HEK293 (cell line): ENCODE measurements around the gene DNAH8.

ENCODE experiments used
- CTCF ChIA-PET: fragments of 350-600 bp; formaldehyde crosslinking; extraction: SDS; loops from one replicate; lab custom pipeline; 2021; ENCODE audit warnings: antibody characterized with exemption; lab: Yijun Ruan, JAX
- POLR2A ChIA-PET: fragments of 300-600 bp; formaldehyde crosslinking; extraction: SDS; loops from one replicate; lab custom pipeline; 2020; ENCODE audit warnings: antibody characterized with exemption, inconsistent platforms; lab: Yijun Ruan, JAX
- H3K27ac ChIP-seq: fragments of 200-500 bp; sonication (Bioruptor generic); 2 replicates; pipeline ENCODE4 v1.5.1; 2014; ENCODE audit warnings: low read depth, low read length, control low read depth, inconsistent platforms; ENCODE audit errors: extremely low read depth
- H3K36me3 ChIP-seq, 2 experiments: fragments of 200-500 bp in 1 of 2; sonication (Bioruptor generic) in 1 of 2; 1 replicate in 1 of 2; 2 replicates in 1 of 2; pipeline ENCODE4 v1.5.1; 2014 to 2017; ENCODE audit warnings: inconsistent platforms in 2 of 2, low read length in 2 of 2; ENCODE audit not compliant: control insufficient read depth in 2 of 2, insufficient read depth in 1 of 2
- H3K4me1 ChIP-seq: fragments of 200-500 bp; sonication (Bioruptor generic); 2 replicates; pipeline ENCODE4 v1.5.1; 2014; ENCODE audit warnings: mild to moderate bottlenecking, low read length, inconsistent platforms; ENCODE audit not compliant: control insufficient read depth, insufficient read depth
- H3K4me3 ChIP-seq: 2 replicates; pipeline ENCODE4 v1.5.1; 2011; ENCODE audit warnings: low read depth, mild to moderate bottlenecking, control low read depth, low read length, moderate library complexity
- H3K9me3 ChIP-seq: fragments of 200-500 bp; sonication (Bioruptor generic); 2 replicates; pipeline ENCODE4 v1.5.1; 2014; ENCODE audit warnings: low read depth, low read length, inconsistent platforms; ENCODE audit not compliant: control insufficient read depth, insufficient read depth
- EGR2 ChIP-seq: fragments of 450-650 bp; formaldehyde crosslinking; IDR thresholded peaks from 2 replicates; pipeline ENCODE4 v1.5.1; 2016; ENCODE audit warnings: low read depth, missing biosample characterization, missing genetic modification characterization
- GFI1B ChIP-seq: fragments of 450-650 bp; formaldehyde crosslinking; IDR thresholded peaks from 2 replicates; pipeline ENCODE4 v1.5.1; 2016; ENCODE audit warnings: missing biosample characterization, missing genetic modification characterization
- GLI4 ChIP-seq: fragments of 450-650 bp; formaldehyde crosslinking; IDR thresholded peaks from 2 replicates; pipeline ENCODE4 v1.5.1; 2016; ENCODE audit warnings: missing biosample characterization, missing genetic modification characterization
- INSM2 ChIP-seq: fragments of 450-650 bp; formaldehyde crosslinking; IDR thresholded peaks from 2 replicates; pipeline ENCODE4 v1.5.1; 2016; ENCODE audit warnings: missing biosample characterization, missing genetic modification characterization
- KLF1 ChIP-seq: fragments of 450-650 bp; formaldehyde crosslinking; IDR thresholded peaks from 2 replicates; pipeline ENCODE4 v1.5.1; 2016; ENCODE audit warnings: missing biosample characterization, missing genetic modification characterization
- PRDM6 ChIP-seq: fragments of 450-650 bp; formaldehyde crosslinking; IDR thresholded peaks from 2 replicates; pipeline ENCODE4 v1.5.1; 2017; ENCODE audit warnings: missing biosample characterization, missing genetic modification characterization
- RBAK ChIP-seq: fragments of 450-650 bp; formaldehyde crosslinking; IDR thresholded peaks from 2 replicates; pipeline ENCODE4 v1.5.1; 2016; ENCODE audit warnings: missing biosample characterization, missing genetic modification characterization
- SCRT1 ChIP-seq: fragments of 450-650 bp; formaldehyde crosslinking; IDR thresholded peaks from 2 replicates; pipeline ENCODE4 v1.5.1; 2016; ENCODE audit warnings: missing biosample characterization, missing genetic modification characterization, borderline replicate concordance
- SP3 ChIP-seq: fragments of 450-650 bp; formaldehyde crosslinking; IDR thresholded peaks from 2 replicates; pipeline ENCODE4 v1.5.1; 2016; ENCODE audit warnings: missing biosample characterization, missing genetic modification characterization
- ZFHX2 ChIP-seq: fragments of 450-650 bp; formaldehyde crosslinking; conservative IDR thresholded peaks from 2 replicates; pipeline ENCODE4 v1.5.1; 2016; ENCODE audit warnings: missing biosample characterization, missing genetic modification characterization
- ZFP69B ChIP-seq: fragments of 450-650 bp; formaldehyde crosslinking; IDR thresholded peaks from 2 replicates; pipeline ENCODE4 v1.5.1; 2016; ENCODE audit warnings: missing biosample characterization, missing genetic modification characterization
- ZNF214 ChIP-seq: fragments of 450-650 bp; formaldehyde crosslinking; IDR thresholded peaks from 2 replicates; pipeline ENCODE4 v1.5.1; 2017; ENCODE audit warnings: missing biosample characterization, mild to moderate bottlenecking, missing genetic modification characterization, borderline replicate concordance
- ZNF221 ChIP-seq: fragments of 450-650 bp; formaldehyde crosslinking; IDR thresholded peaks from 2 replicates; pipeline ENCODE4 v1.5.1; 2017; ENCODE audit warnings: missing biosample characterization, missing genetic modification characterization, borderline replicate concordance
- ZNF391 ChIP-seq: fragments of 450-650 bp; formaldehyde crosslinking; IDR thresholded peaks from 2 replicates; pipeline ENCODE4 v1.5.1; 2016; ENCODE audit warnings: low read depth, missing biosample characterization, missing genetic modification characterization, borderline replicate concordance
- ZNF398 ChIP-seq: fragments of 450-650 bp; formaldehyde crosslinking; IDR thresholded peaks from 2 replicates; pipeline ENCODE4 v1.5.1; 2017; ENCODE audit warnings: missing biosample characterization, missing genetic modification characterization
- ZNF501 ChIP-seq: fragments of 450-650 bp; formaldehyde crosslinking; IDR thresholded peaks from 2 replicates; pipeline ENCODE4 v1.5.1; 2016; ENCODE audit warnings: missing biosample characterization, missing genetic modification characterization
- ZNF596 ChIP-seq: fragments of 450-650 bp; IDR thresholded peaks from 2 replicates; pipeline ENCODE4 v1.5.0; 2018; ENCODE audit warnings: missing biosample characterization, mild to moderate bottlenecking, missing genetic modification characterization, moderate library complexity
- ZNF707 ChIP-seq: fragments of 450-650 bp; formaldehyde crosslinking; IDR thresholded peaks from 2 replicates; pipeline ENCODE4 v1.5.1; 2016; ENCODE audit warnings: missing biosample characterization, missing genetic modification characterization
- ZSCAN16 ChIP-seq: fragments of 450-650 bp; formaldehyde crosslinking; IDR thresholded peaks from 2 replicates; pipeline ENCODE4 v1.5.1; 2016; ENCODE audit warnings: missing biosample characterization, missing genetic modification characterization
- TF ChIP-seq, protein P1 (sequence below): fragments of 450-650 bp; formaldehyde crosslinking; IDR thresholded peaks from 2 replicates; pipeline ENCODE4 v1.5.1; 2016; ENCODE audit warnings: missing biosample characterization, missing genetic modification characterization
- TF ChIP-seq, protein P2 (sequence below): fragments of 450-650 bp; formaldehyde crosslinking; IDR thresholded peaks from 2 replicates; pipeline ENCODE4 v1.5.1; 2016; ENCODE audit warnings: missing biosample characterization, missing genetic modification characterization

Gene DNAH8

DNA sequence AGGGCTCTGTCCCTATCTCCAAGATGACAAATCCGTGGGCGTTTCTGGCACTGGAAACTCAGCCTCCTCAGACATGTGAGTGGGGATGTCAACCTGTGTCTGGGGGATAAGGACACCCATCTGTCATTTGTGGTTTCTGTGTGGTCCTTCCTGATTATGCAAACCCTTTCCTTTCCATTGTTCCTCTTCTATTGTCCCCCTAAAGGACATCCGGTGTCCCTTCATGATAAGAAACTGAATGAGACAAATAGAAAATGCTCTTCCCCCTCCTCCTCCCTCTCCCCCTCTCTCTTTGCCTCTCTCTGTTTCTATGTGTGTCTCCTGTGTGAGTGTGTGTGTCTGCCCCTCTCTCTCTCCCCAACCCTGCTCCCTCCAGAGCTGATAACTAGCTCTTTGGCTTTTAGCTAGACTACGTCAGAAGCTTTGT lies 322.0 kb downstream of the DNAH8 start:
- ChIA-PET CTCF (interaction anchor here (1.3 to 1.7 kb wide), 2 partner anchors 10 kb away, joined by 5 to 6 read pairs; no protein-coding TSS in a partner anchor), POLR2A (no interaction called here)
- Histone ChIP-seq H3K4me3 (no peak overlapping the region), H3K36me3 (no peaks in the 10 kb centered on the region), H3K4me1 (no peaks in the 10 kb centered on the region), H3K9me3 (no peaks in the 10 kb centered on the region), H3K27ac (no peak overlapping the region)
- no peak for TF ChIP-seq SP3 (tag by site-specific recombination)
- TF ChIP-seq ZNF707 (tag by site-specific recombination), result no peak
- TF ChIP-seq GLI4, result no peak
- no peak for TF ChIP-seq ZSCAN16 (tag by site-specific recombination)
- peak; percentile 34; the same call in 1 of the 2 replicates for TF ChIP-seq ZFHX2 (tag by site-specific recombination)
- peak; percentile 81 for TF ChIP-seq ZNF398 (tag by site-specific recombination)
- peak; percentile 37; the same call in 1 of the 2 replicates for TF ChIP-seq EGR2 (tag by site-specific recombination)
- TF ChIP-seq ZNF391 (tag by site-specific recombination), result no peak

GRCh38 chr6:39037707-39038106 lies 322.6 kb downstream of the DNAH8 start:
- no peak overlapping the region for H3K27ac ChIP-seq
- no peaks in the 10 kb centered on the region for H3K9me3 ChIP-seq
- TF ChIP-seq KLF1 (0 out of 2 replicates have a peak, but pooled peaks have one; percentile 23), ZNF214 (no peak), ZFP69B (tag by site-specific recombination) (peak; percentile 79), PRDM6 (tag by site-specific recombination) (no peak), ZNF596 (tag by site-specific recombination) (no peak), RBAK (tag by site-specific recombination) (no peak), ZNF221 (tag by site-specific recombination) (no peak), ZNF501 (tag by site-specific recombination) (no peak), INSM2 (tag by site-specific recombination) (no peak), SCRT1 (no peak), GFI1B (no peak)
- TF ChIP-seq, protein P1, sequence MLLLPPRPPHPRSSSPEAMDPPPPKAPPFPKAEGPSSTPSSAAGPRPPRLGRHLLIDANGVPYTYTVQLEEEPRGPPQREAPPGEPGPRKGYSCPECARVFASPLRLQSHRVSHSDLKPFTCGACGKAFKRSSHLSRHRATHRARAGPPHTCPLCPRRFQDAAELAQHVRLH, result no peak
- TF ChIP-seq, protein P2, sequence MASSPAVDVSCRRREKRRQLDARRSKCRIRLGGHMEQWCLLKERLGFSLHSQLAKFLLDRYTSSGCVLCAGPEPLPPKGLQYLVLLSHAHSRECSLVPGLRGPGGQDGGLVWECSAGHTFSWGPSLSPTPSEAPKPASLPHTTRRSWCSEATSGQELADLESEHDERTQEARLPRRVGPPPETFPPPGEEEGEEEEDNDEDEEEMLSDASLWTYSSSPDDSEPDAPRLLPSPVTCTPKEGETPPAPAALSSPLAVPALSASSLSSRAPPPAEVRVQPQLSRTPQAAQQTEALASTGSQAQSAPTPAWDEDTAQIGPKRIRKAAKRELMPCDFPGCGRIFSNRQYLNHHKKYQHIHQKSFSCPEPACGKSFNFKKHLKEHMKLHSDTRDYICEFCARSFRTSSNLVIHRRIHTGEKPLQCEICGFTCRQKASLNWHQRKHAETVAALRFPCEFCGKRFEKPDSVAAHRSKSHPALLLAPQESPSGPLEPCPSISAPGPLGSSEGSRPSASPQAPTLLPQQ (tag by site-specific recombination), result peak; percentile 95
- TF ChIP-seq, all 188 proteins: peak for 3
- H3K4me1 ChIP-seq, result no peaks in the 10 kb centered on the region
- H3K4me3 ChIP-seq, result no peak overlapping the region
- no peaks in the 10 kb centered on the region for H3K36me3 ChIP-seq
- CTCF ChIA-PET, result no interaction called here
- POLR2A ChIA-PET, result no interaction called here
